Neural cell (in vitro differentiated cells): Measurements from ENCODE around the gene ZNF71. TPM values are rescaled to one million over a fixed set of nuclear protein-coding genes. Genes with fewer than 3 reads are reported as not detected.

Experiments
- H2AFZ ChIP-seq: fragments of 200-600, 300-800 bp; sonication (generic), shearing (Covaris generic); 2 replicates; pipeline ENCODE4 v1.6.0; 2014; ENCODE audit warnings: low read depth, mild to moderate bottlenecking, antibody characterized with exemption, low read length, moderate library complexity
- H3F3A ChIP-seq: fragments of 200-600 bp; shearing (Covaris generic); 2 replicates; pipeline ENCODE4 v1.6.1; 2016; ENCODE audit warnings: mild to moderate bottlenecking, moderate library complexity, mixed read lengths, antibody characterized with exemption, low read length; ENCODE audit not compliant: insufficient read depth, poor library complexity, severe bottlenecking
- H3K27ac ChIP-seq: fragments of 200-600, 300-800 bp; sonication (generic), shearing (Covaris generic); 2 replicates; pipeline ENCODE4 v1.5.1; 2014; ENCODE audit warnings: mild to moderate bottlenecking, low read length, moderate library complexity
- H3K27me3 ChIP-seq: fragments of 300-800, 200-600 bp; sonication (generic), shearing (Covaris generic); 2 replicates; pipeline ENCODE4 v1.6.0; 2014; ENCODE audit warnings: mild to moderate bottlenecking, low read depth, low read length, moderate library complexity; ENCODE audit not compliant: insufficient read depth
- H3K36me3 ChIP-seq: fragments of 300-800, 200-600 bp; sonication (generic), shearing (Covaris generic); 2 replicates; pipeline ENCODE4 v1.5.1; 2014; ENCODE audit warnings: mild to moderate bottlenecking, antibody characterized with exemption, low read length, moderate library complexity; ENCODE audit not compliant: insufficient read depth
- H3K4me2 ChIP-seq: fragments of 300-800, 200-600 bp; sonication (generic), shearing (Covaris generic); 2 replicates; pipeline ENCODE4 v1.6.0; 2014; ENCODE audit warnings: mild to moderate bottlenecking, low read length
- H3K4me3 ChIP-seq: fragments of 300-800, 200-600 bp; sonication (generic), shearing (Covaris generic); 2 replicates; pipeline ENCODE4 v1.5.1; 2014; ENCODE audit warnings: mild to moderate bottlenecking, low read length, moderate library complexity
- H3K79me2 ChIP-seq: fragments of 200-600 bp; shearing (Covaris generic); replicated peaks from 2 replicates; pipeline ENCODE4 v1.6.0; 2014; ENCODE audit warnings: mild to moderate bottlenecking, low read length, moderate library complexity; ENCODE audit not compliant: insufficient read depth
- H3K9ac ChIP-seq: fragments of 300-800, 200-600 bp; sonication (generic), shearing (Covaris generic); 2 replicates; pipeline ENCODE4 v1.6.1; 2016; ENCODE audit warnings: mild to moderate bottlenecking, low read length, mixed read lengths
- H3K9me2 ChIP-seq: fragments of 200-600 bp; shearing (Covaris generic); 2 replicates; pipeline ENCODE4 v1.6.1; 2016; ENCODE audit warnings: mild to moderate bottlenecking, low read length, mixed read lengths; ENCODE audit not compliant: insufficient read depth
- H3K9me3 ChIP-seq: fragments of 200-600, 300-800 bp; sonication (generic), shearing (Covaris generic); 2 replicates; pipeline ENCODE4 v1.6.1; 2016; ENCODE audit warnings: mild to moderate bottlenecking, mixed run types, low read length, moderate library complexity, mixed read lengths
- H4K20me1 ChIP-seq: fragments of 200-600 bp; shearing (Covaris generic); 2 replicates; pipeline ENCODE4 v1.6.1; 2016; ENCODE audit warnings: mild to moderate bottlenecking, mixed run types; ENCODE audit not compliant: insufficient read depth
- EP300 ChIP-seq: fragments of 450-650 bp; conservative IDR thresholded peaks from 2 replicates; pipeline ENCODE4 v1.6.1; 2014; ENCODE audit warnings: antibody characterized with exemption, mild to moderate bottlenecking, moderate library complexity; ENCODE audit not compliant: poor library complexity, severe bottlenecking
- EZH2 ChIP-seq: fragments of 200-600, 300-800 bp; shearing (Covaris generic), sonication (generic); IDR thresholded peaks from 2 replicates; pipeline ENCODE4 v1.6.1; 2014; ENCODE audit warnings: antibody characterized with exemption, low read length, borderline replicate concordance, mild to moderate bottlenecking; ENCODE audit not compliant: insufficient read depth, poor library complexity, severe bottlenecking
- MXI1 ChIP-seq: fragments of 450-650 bp; conservative IDR thresholded peaks from 2 replicates; pipeline ENCODE4 v1.6.1; 2014; ENCODE audit warnings: antibody characterized with exemption, mild to moderate bottlenecking; ENCODE audit not compliant: poor library complexity, severe bottlenecking
- POLR2AphosphoS5 ChIP-seq: IDR thresholded peaks from 2 replicates; pipeline ENCODE4 v1.6.1; 2012
- RAD21 ChIP-seq: fragments of 450-650 bp; conservative IDR thresholded peaks from 2 replicates; pipeline ENCODE4 v1.6.1; 2014; ENCODE audit warnings: antibody characterized with exemption, mild to moderate bottlenecking, moderate library complexity
- SMC3 ChIP-seq: fragments of 450-650 bp; conservative IDR thresholded peaks from 2 replicates; pipeline ENCODE4 v1.6.1; 2014; ENCODE audit warnings: antibody characterized with exemption, mild to moderate bottlenecking, moderate library complexity; ENCODE audit not compliant: poor library complexity
- TAF1 ChIP-seq: IDR thresholded peaks from 2 replicates; pipeline ENCODE4 v1.6.1; 2012; ENCODE audit warnings: low read depth
- polyA plus RNA-seq: library from polyadenylated mRNA; depleted of rRNA; stranded (reverse); fragments of >200 nt; gene quantifications from 2 replicates; pipeline ENCODE4 v1.2.3, GENCODE V29; 2014
- TF ChIP-seq, protein P1 (sequence below): fragments of 450-650 bp; IDR thresholded peaks from 2 replicates; pipeline ENCODE4 v1.5.1; 2014; ENCODE audit warnings: antibody characterized with exemption, mild to moderate bottlenecking, moderate library complexity; ENCODE audit not compliant: poor library complexity, severe bottlenecking
- TF ChIP-seq, protein P2 (sequence below): IDR thresholded peaks from 2 replicates; pipeline ENCODE4 v1.6.1; 2012; ENCODE audit warnings: borderline replicate concordance

Gene ZNF71
- polyA plus RNA-seq, 1 donor from 2014 or later = 28.8 TPM

DNA sequence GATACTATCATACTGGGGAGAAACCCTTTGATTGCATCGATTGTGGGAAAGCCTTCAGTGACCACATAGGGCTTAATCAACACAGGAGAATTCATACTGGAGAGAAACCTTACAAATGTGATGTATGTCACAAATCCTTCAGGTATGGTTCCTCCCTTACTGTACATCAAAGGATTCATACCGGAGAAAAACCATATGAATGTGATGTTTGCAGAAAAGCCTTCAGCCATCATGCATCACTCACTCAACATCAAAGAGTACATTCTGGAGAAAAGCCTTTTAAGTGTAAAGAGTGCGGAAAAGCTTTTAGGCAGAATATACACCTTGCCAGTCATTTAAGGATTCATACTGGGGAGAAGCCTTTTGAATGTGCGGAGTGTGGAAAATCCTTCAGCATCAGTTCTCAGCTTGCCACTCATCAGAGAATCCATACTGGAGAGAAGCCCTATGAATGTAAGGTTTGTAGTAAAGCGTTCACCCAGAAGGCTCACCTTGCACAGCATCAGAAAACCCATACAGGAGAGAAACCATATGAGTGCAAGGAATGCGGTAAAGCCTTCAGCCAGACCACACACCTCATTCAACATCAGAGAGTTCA is 40.7 kb upstream of the ZNF71 start:
- TF ChIP-seq RAD21 = no peak
- no peak for TF ChIP-seq SMC3
- TF ChIP-seq, protein P1, sequence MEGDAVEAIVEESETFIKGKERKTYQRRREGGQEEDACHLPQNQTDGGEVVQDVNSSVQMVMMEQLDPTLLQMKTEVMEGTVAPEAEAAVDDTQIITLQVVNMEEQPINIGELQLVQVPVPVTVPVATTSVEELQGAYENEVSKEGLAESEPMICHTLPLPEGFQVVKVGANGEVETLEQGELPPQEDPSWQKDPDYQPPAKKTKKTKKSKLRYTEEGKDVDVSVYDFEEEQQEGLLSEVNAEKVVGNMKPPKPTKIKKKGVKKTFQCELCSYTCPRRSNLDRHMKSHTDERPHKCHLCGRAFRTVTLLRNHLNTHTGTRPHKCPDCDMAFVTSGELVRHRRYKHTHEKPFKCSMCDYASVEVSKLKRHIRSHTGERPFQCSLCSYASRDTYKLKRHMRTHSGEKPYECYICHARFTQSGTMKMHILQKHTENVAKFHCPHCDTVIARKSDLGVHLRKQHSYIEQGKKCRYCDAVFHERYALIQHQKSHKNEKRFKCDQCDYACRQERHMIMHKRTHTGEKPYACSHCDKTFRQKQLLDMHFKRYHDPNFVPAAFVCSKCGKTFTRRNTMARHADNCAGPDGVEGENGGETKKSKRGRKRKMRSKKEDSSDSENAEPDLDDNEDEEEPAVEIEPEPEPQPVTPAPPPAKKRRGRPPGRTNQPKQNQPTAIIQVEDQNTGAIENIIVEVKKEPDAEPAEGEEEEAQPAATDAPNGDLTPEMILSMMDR = no peak
- no peak for TF ChIP-seq TAF1
- no peak for TF ChIP-seq POLR2AphosphoS5
- TF ChIP-seq, protein P2, sequence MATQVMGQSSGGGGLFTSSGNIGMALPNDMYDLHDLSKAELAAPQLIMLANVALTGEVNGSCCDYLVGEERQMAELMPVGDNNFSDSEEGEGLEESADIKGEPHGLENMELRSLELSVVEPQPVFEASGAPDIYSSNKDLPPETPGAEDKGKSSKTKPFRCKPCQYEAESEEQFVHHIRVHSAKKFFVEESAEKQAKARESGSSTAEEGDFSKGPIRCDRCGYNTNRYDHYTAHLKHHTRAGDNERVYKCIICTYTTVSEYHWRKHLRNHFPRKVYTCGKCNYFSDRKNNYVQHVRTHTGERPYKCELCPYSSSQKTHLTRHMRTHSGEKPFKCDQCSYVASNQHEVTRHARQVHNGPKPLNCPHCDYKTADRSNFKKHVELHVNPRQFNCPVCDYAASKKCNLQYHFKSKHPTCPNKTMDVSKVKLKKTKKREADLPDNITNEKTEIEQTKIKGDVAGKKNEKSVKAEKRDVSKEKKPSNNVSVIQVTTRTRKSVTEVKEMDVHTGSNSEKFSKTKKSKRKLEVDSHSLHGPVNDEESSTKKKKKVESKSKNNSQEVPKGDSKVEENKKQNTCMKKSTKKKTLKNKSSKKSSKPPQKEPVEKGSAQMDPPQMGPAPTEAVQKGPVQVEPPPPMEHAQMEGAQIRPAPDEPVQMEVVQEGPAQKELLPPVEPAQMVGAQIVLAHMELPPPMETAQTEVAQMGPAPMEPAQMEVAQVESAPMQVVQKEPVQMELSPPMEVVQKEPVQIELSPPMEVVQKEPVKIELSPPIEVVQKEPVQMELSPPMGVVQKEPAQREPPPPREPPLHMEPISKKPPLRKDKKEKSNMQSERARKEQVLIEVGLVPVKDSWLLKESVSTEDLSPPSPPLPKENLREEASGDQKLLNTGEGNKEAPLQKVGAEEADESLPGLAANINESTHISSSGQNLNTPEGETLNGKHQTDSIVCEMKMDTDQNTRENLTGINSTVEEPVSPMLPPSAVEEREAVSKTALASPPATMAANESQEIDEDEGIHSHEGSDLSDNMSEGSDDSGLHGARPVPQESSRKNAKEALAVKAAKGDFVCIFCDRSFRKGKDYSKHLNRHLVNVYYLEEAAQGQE = no peak
- TF ChIP-seq MXI1 = no peak
- TF ChIP-seq EZH2 = no peak
- TF ChIP-seq EP300 = no peak
- Histone ChIP-seq H3K36me3 (peaks cover 46% of the 10 kb centered on the region), H3K9me3 (peaks cover 25% of the 10 kb centered on the region), H3K4me3 (no peak overlapping the region), H3K27me3 (no peaks in the 10 kb centered on the region), H3K9me2 (no peaks in the 10 kb centered on the region), H3F3A (no peaks in the 10 kb centered on the region), H3K79me2 (no peaks in the 10 kb centered on the region), H3K9ac (no peak overlapping the region), H2AFZ (no peak overlapping the region), H4K20me1 (no peaks in the 10 kb centered on the region), H3K4me2 (no peak overlapping the region), H3K27ac (no peak overlapping the region)

DNA sequence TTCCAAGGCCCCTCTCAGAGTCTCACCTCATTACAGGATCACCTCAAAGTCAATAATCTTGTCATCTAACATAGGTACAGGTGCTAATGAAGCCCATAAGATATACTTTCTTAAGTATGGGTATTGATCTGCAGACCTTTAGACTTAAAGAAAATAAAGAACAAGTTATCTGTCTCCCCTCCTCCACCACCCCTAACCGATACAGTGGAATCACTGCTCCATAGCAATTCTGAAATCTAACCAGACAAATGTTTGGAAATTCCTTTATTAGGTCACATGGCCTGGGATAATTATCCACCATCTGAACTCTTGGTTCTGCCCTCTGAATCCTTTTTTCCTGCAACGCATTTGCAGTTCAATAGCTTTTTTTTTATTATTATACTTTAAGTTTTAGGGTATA is 32.3 kb upstream of the ZNF71 start:
- H3K27ac ChIP-seq = no peak overlapping the region
- H3K9me3 ChIP-seq = peaks cover 15% of the 10 kb centered on the region

More for the DNA sequence above, 32.3 kb upstream of the ZNF71 start:
- no peak for TF ChIP-seq POLR2AphosphoS5
- TF ChIP-seq, protein P1 = no peak
- no peak for TF ChIP-seq EZH2
- no peak for TF ChIP-seq MXI1
- TF ChIP-seq RAD21 = no peak
- TF ChIP-seq EP300 = no peak
- TF ChIP-seq TAF1 = no peak
- TF ChIP-seq SMC3 = no peak
- TF ChIP-seq, protein P2 = no peak
- Histone ChIP-seq H4K20me1 (no peaks in the 10 kb centered on the region), H3K36me3 (peaks cover 7% of the 10 kb centered on the region), H3K79me2 (peaks cover 5% of the 10 kb centered on the region), H3K4me2 (no peak overlapping the region), H3K27me3 (no peaks in the 10 kb centered on the region), H2AFZ (no peak overlapping the region), H3K4me3 (no peak overlapping the region), H3F3A (no peaks in the 10 kb centered on the region), H3K9me2 (no peaks in the 10 kb centered on the region), H3K9ac (no peak overlapping the region)
